Loucy (cell line): Measurements from ENCODE around the gene FSTL5.

ENCODE experiments used
- H2AFZ ChIP-seq: fragments of 200-600 bp; sonication (generic); 2 replicates; pipeline ENCODE4 v1.6.0; 2016; ENCODE audit warnings: antibody characterized with exemption, mild to moderate bottlenecking, low read length, moderate library complexity
- H3F3A ChIP-seq: fragments of 200-600 bp; 2 replicates; pipeline ENCODE4 v1.6.0; 2016; ENCODE audit warnings: antibody characterized with exemption, low read depth, mild to moderate bottlenecking
- H3K27me3 ChIP-seq: fragments of 200-600 bp; sonication (generic); 2 replicates; pipeline ENCODE4 v1.6.1; 2014; ENCODE audit warnings: low read length, mild to moderate bottlenecking; ENCODE audit not compliant: insufficient read depth, poor library complexity, severe bottlenecking
- H3K36me3 ChIP-seq: fragments of 200-600 bp; sonication (generic); 2 replicates; pipeline ENCODE4 v1.6.1; 2016; ENCODE audit warnings: low read length; ENCODE audit not compliant: insufficient read depth
- H3K4me1 ChIP-seq: fragments of 200-600 bp; sonication (generic); 2 replicates; pipeline ENCODE4 v1.5.1; 2014; ENCODE audit warnings: low read length, mild to moderate bottlenecking; ENCODE audit not compliant: insufficient read depth, poor library complexity, severe bottlenecking
- H3K4me2 ChIP-seq: fragments of 200-600 bp; sonication (generic); 2 replicates; pipeline ENCODE4 v1.6.0; 2014; ENCODE audit warnings: antibody characterized with exemption, low read length, low read depth, mild to moderate bottlenecking; ENCODE audit not compliant: poor library complexity, severe bottlenecking
- H3K4me3 ChIP-seq: fragments of 200-600 bp; sonication (generic); 2 replicates; pipeline ENCODE4 v1.5.1; 2014; ENCODE audit warnings: low read length, mild to moderate bottlenecking, mixed read lengths; ENCODE audit not compliant: poor library complexity, severe bottlenecking
- H3K79me2 ChIP-seq: fragments of 200-600 bp; sonication (generic); 2 replicates; pipeline ENCODE4 v1.6.1; 2014; ENCODE audit warnings: low read length; ENCODE audit not compliant: insufficient read depth
- H3K9ac ChIP-seq: fragments of 200-600 bp; sonication (generic); 2 replicates; pipeline ENCODE4 v1.6.0; 2014; ENCODE audit warnings: mild to moderate bottlenecking, low read depth, low read length, moderate library complexity; ENCODE audit not compliant: poor library complexity, severe bottlenecking
- H3K9me2 ChIP-seq: fragments of 200-600 bp; sonication (generic); replicated peaks from 2 replicates; pipeline ENCODE4 v1.6.1; 2016; ENCODE audit warnings: low read depth, low read length, mixed read lengths
- H3K9me3 ChIP-seq: fragments of 200-600 bp; sonication (generic); 2 replicates; pipeline ENCODE4 v1.6.1; 2014; ENCODE audit warnings: mild to moderate bottlenecking, antibody characterized with exemption, low read length, low read depth; ENCODE audit not compliant: insufficient read depth
- H4K20me1 ChIP-seq: fragments of 200-600 bp; sonication (generic); 2 replicates; pipeline ENCODE4 v1.6.0; 2014; ENCODE audit warnings: antibody characterized with exemption, low read length, mild to moderate bottlenecking; ENCODE audit not compliant: insufficient read depth, poor library complexity, severe bottlenecking
- CTCF ChIP-seq: fragments of 200-600 bp; sonication (generic); conservative IDR thresholded peaks from 2 replicates; pipeline ENCODE4 v1.5.1; 2014; ENCODE audit warnings: mild to moderate bottlenecking, antibody characterized with exemption, low read length
- EZH2phosphoT487 ChIP-seq: fragments of 200-600 bp; IDR thresholded peaks from 2 replicates; pipeline ENCODE4 v1.6.1; 2018; ENCODE audit warnings: antibody characterized with exemption, mild to moderate bottlenecking, moderate library complexity, borderline replicate concordance

FSTL5 gene

GRCh38 chr4:162151386-162151785 is 12.4 kb downstream of the FSTL5 start:
- Histone ChIP-seq H3F3A (no peaks in the 10 kb centered on the region), H4K20me1 (no peaks in the 10 kb centered on the region), H3K4me2 (no peak overlapping the region), H3K9me3 (no peaks in the 10 kb centered on the region), H2AFZ (no peak overlapping the region), H3K36me3 (no peaks in the 10 kb centered on the region), H3K27me3 (no peaks in the 10 kb centered on the region), H3K9ac (no peak overlapping the region), H3K9me2 (no peaks in the 10 kb centered on the region), H3K4me3 (no peak overlapping the region), H3K4me1 (no peaks in the 10 kb centered on the region), H3K79me2 (no peaks in the 10 kb centered on the region)
- TF ChIP-seq EZH2phosphoT487 (no peak), CTCF (no peak)

- no peaks in the 10 kb centered on the region for H3K9me3 ChIP-seq
- H3K36me3 ChIP-seq: no peaks in the 10 kb centered on the region
- no peaks in the 10 kb centered on the region for H3K27me3 ChIP-seq
- H3K4me1 ChIP-seq: no peaks in the 10 kb centered on the region
- H3K79me2 ChIP-seq: no peaks in the 10 kb centered on the region
- no peak overlapping the region for H2AFZ ChIP-seq
- no peak overlapping the region for H3K4me2 ChIP-seq
- H3F3A ChIP-seq: no peaks in the 10 kb centered on the region
- no peak for TF ChIP-seq EZH2phosphoT487
- no peak for TF ChIP-seq CTCF
- H3K4me3 ChIP-seq: no peak overlapping the region
- no peaks in the 10 kb centered on the region for H3K9me2 ChIP-seq
- no peaks in the 10 kb centered on the region for H4K20me1 ChIP-seq
- no peak overlapping the region for H3K9ac ChIP-seq
These were observed 14.2 kb downstream of the FSTL5 start for GRCh38 chr4:162149644-162150043.

GRCh38 chr4:162140051-162140683 is 23.6 kb downstream of the FSTL5 start:
- Histone ChIP-seq H3F3A (no peaks in the 10 kb centered on the region), H3K79me2 (no peaks in the 10 kb centered on the region), H3K9me2 (no peaks in the 10 kb centered on the region), H2AFZ (no peak overlapping the region), H3K27me3 (no peaks in the 10 kb centered on the region), H3K4me2 (no peak overlapping the region), H3K9me3 (no peaks in the 10 kb centered on the region), H3K9ac (no peak overlapping the region), H3K36me3 (no peaks in the 10 kb centered on the region), H3K4me1 (no peaks in the 10 kb centered on the region), H4K20me1 (no peaks in the 10 kb centered on the region), H3K4me3 (no peak overlapping the region)
- TF ChIP-seq EZH2phosphoT487: no peak
- TF ChIP-seq CTCF: no peak
